WERI-Rb-1 (cell line): Measurements from ENCODE around the gene MYOD1.

Experiments
- DNase-seq: peaks from one replicate; pipeline ENCODE4 v3.0.0-alpha.2; 2020
- H3K27ac ChIP-seq: fragments of 250-450 bp; sonication (Bioruptor Pico); 2 replicates; pipeline ENCODE4 v1.5.1; 2020; ENCODE audit warnings: mild to moderate bottlenecking, moderate library complexity
- H3K27me3 ChIP-seq: fragments of 250-450 bp; sonication (Bioruptor Pico); 2 replicates; pipeline ENCODE4 v1.5.1; 2021; ENCODE audit warnings: mild to moderate bottlenecking, low read depth, moderate library complexity; ENCODE audit not compliant: insufficient read depth, severe bottlenecking
- H3K36me3 ChIP-seq: fragments of 250-450 bp; sonication (Bioruptor Pico); 2 replicates; pipeline ENCODE4 v1.5.1; 2020; ENCODE audit warnings: mild to moderate bottlenecking, moderate library complexity
- H3K4me3 ChIP-seq: 2 replicates; pipeline ENCODE4 v1.5.1; 2011; ENCODE audit warnings: low read depth, mild to moderate bottlenecking, control low read depth, low read length
- H3K9me3 ChIP-seq: fragments of 250-450 bp; sonication (Bioruptor Pico); 2 replicates; pipeline ENCODE4 v1.5.1; 2021; ENCODE audit warnings: mild to moderate bottlenecking, moderate library complexity; ENCODE audit not compliant: severe bottlenecking
- TF ChIP-seq, protein P1 (sequence below): IDR thresholded peaks from 2 replicates; pipeline ENCODE4 v1.5.1; 2011; ENCODE audit warnings: low read depth, mild to moderate bottlenecking, control low read depth, inconsistent platforms, low read length

MYOD1 gene

DNA sequence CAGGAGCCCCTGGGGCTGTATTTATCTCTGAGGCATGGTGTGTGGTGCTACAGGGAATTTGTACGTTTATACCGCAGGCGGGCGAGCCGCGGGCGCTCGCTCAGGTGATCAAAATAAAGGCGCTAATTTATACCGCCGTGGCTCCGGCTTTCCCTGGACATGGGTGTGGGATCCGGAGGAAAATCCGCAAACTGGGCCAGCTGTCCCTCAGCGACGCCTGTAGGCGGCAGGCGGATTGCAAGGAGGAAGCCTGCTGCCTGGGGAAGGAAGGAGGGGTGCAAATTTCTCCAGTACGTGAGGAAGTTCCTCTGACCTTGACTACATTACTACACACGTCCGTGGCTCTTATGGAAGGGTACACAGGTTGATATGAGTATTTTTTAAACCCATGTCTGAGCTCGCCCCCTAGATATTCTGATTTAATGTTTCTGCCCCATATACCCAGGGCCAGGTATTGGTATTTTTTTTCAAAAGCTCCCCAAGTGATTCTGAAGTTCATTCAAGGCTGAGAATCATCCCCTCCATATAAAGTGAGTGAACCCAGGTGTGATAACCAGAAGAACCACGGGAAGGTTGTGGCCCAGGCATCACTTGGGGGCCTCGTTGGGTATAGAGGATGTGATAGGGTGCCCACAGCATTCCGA lies 2.8 kb downstream of the MYOD1 start:
- Histone ChIP-seq H3K27ac (no peak overlapping the region), H3K27me3 (no peaks in the 10 kb centered on the region), H3K4me3 (peak overlapping the region; percentile 61), H3K36me3 (no peaks in the 10 kb centered on the region), H3K9me3 (no peaks in the 10 kb centered on the region)
- DNase-seq, result peak; percentile 82
- TF ChIP-seq, protein P1, sequence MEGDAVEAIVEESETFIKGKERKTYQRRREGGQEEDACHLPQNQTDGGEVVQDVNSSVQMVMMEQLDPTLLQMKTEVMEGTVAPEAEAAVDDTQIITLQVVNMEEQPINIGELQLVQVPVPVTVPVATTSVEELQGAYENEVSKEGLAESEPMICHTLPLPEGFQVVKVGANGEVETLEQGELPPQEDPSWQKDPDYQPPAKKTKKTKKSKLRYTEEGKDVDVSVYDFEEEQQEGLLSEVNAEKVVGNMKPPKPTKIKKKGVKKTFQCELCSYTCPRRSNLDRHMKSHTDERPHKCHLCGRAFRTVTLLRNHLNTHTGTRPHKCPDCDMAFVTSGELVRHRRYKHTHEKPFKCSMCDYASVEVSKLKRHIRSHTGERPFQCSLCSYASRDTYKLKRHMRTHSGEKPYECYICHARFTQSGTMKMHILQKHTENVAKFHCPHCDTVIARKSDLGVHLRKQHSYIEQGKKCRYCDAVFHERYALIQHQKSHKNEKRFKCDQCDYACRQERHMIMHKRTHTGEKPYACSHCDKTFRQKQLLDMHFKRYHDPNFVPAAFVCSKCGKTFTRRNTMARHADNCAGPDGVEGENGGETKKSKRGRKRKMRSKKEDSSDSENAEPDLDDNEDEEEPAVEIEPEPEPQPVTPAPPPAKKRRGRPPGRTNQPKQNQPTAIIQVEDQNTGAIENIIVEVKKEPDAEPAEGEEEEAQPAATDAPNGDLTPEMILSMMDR, result peak; percentile 91

DNA sequence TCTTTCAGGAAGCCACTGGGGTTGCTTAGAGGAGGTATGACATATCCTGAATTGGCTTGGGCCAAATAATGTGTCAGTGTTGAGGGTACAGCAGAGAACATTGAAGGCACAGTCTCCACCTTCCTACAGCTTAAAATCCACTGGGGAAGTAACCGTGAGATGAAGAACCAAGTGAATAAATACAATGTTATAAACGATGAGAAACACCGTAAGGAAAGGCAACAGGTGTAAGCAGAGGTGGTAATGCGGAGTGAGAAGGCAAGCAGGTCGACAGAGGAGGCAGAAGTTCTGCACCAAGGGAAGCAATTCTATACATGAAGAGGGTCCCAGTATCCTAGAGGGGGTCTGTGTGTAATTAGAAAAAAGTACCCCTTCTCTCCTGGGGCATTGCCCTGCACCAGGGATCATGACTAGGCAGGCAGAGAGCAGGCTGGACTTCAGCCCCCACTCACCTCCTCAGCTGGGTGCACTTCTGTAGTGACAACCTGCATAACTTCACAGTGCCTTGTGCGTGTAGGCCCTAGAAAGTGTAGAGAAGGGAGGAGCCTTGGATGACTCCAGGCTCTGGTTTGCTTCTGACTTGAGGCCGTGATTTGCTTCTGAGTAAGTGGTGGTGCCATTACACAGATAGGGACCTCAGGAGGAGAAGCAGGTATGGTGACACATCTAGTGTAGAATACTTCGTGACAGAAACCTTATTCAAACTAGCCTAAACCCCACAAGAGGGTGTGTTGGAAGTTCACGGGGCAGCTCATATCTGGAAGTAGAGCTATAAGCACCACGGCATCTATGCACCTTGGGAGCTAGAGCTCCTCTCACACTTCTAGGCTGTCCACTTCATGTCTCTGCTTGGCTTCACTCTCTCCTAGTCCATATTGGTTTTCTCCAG lies 4.9 kb downstream of the MYOD1 start:
- TF ChIP-seq, protein P1, result no peak
- H3K27me3 ChIP-seq, result no peaks in the 10 kb centered on the region
- H3K27ac ChIP-seq, result no peak overlapping the region
- H3K4me3 ChIP-seq, result no peak overlapping the region
- no peaks in the 10 kb centered on the region for H3K36me3 ChIP-seq
- no peaks in the 10 kb centered on the region for H3K9me3 ChIP-seq
- DNase-seq, result no peak

DNA sequence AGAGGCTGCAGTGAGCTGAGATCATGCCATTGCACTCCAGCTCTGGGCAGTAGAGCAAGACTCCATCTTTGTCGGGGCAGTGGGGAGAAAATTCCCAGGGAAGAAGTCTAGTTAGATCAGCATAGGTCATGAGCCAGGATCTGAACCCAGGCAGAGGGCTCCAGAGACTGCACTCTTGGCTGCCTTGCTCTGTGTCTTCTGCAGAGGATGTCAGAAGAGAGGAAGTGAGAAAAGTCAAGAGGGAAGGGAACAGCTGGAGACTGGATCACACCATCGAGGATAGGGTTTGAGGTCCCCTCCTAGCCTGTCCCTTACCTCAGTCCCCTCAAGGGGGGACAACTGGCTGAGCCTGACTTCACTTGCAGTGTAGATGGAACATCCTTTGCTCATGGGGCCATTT lies 5.8 kb downstream of the MYOD1 start:
- H3K36me3 ChIP-seq, result no peaks in the 10 kb centered on the region
- H3K27me3 ChIP-seq, result no peaks in the 10 kb centered on the region
- no peak for DNase-seq
- no peak overlapping the region for H3K4me3 ChIP-seq
- no peak overlapping the region for H3K27ac ChIP-seq
- no peaks in the 10 kb centered on the region for H3K9me3 ChIP-seq
- TF ChIP-seq, protein P1, result no peak

DNA sequence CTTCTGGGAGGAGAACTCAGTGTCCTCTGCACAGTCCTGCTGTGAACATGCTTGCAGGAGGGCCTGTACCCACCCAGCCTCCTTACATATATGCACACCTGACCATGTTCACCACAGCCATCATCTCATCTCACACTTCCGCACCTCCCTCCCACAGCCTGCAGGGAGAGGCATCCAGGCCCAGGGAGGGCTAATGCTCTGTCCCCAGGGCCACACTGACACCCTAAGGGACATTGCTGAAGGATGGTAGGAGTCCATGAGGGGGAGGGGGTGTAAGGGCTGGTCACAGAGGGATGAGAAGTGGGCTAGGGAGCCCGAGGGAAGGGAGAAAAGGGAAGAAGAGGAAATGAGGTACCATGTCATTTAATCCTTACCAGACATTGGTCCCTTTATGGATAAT lies 10.8 kb downstream of the MYOD1 start:
- no peak overlapping the region for H3K4me3 ChIP-seq
- H3K36me3 ChIP-seq, result 0 out of 2 replicates have a peak, but pooled peaks cover 2% of the 10 kb centered on the region
- no peaks in the 10 kb centered on the region for H3K27me3 ChIP-seq
- no peak for DNase-seq
- no peaks in the 10 kb centered on the region for H3K9me3 ChIP-seq
- TF ChIP-seq, protein P1, result no peak
- H3K27ac ChIP-seq, result no peak overlapping the region

DNA sequence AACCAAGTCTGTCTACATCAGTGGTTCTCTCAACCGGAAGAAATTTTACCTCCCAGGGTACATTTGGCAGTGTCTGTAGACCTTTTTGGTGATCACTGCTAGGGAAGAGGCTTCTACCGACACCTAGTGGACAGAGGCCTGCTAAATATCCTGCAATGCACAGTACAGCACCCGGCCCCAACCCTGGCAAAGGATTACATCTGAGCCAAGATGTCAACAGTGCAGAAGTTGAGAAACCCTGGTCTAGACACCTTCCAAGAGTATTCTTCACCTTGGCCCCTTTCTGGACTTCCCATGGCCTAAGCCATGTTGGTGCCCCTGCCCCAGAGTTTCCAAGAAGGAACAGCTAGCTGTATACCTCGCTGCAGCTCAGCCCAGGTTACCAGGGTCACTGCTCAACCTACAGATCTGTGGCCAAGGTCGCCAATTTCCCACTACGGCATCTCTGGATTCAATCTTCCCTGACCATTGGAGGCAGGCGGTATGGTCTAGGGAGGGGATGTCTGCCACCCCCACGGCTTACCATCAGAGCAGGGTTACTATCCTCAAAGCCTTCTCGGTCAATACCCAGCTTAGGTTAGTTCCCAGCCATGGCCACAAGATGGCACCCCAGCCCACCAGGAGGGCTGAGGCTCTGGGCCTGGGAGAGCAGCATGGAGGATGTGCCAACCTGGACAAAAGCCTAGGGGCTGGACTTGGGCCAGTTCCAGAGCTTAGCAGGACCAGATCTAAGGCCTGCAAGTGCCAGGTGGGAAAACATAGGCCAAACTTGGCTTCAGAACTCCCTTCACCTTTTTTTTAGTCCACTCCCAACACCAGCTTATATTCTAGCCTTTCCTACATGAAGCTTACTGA lies 11.5 kb downstream of the MYOD1 start:
- TF ChIP-seq, protein P1, result peak; percentile 89
- no peaks in the 10 kb centered on the region for H3K9me3 ChIP-seq
- H3K27me3 ChIP-seq, result no peaks in the 10 kb centered on the region
- DNase-seq, result peak; percentile 92
- H3K27ac ChIP-seq, result peak overlapping the region; percentile 44; the same call in 1 of the 2 replicates
- H3K36me3 ChIP-seq, result peaks cover 5% of the 10 kb centered on the region
- peak overlapping the region; percentile 22; the same call in 1 of the 2 replicates for H3K4me3 ChIP-seq
